Epidermal melanocyte (primary cell): Measurements from ENCODE around the gene MAST2.
A peak's percentile ranks its signal among the peaks of the same experiment; 100 is the strongest.

Experiments
- DNase-seq: peaks from one replicate; pipeline ENCODE4 v3.0.0; 2011; ENCODE audit warnings: low spot score; ENCODE audit not compliant: insufficient read length

MAST2 gene

DNA sequence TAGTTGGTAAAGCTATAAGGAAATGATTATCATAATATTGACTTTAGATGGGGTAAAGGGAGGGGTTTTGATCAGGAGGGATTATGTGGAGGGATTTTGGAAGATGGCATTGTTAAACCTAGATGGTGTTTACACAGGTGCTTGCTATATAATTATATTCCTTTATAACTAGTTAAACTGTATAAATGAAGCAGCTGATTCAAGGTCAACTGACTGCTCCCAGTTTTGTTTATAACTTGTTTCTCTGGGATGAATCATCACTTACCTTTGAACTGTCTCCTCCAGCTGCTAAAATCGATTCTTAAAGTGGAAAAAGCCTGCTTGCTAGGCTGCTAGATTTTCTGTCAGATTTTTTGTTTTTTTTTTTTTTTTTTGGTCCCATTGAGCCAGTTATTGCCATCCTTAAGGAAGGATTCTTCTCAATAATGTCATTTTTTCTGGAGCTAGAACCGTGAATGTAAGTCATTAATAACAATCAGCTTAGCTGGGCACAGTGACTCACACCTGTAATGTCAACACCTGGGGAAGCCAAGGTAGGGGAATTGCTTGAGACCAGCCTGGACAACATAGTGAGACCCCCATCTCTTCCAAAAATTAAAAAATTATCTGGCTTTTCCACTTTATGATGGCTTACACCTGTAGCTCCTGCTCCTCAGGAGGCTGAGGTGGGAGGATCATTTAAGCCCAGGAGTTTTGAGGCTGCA is 175.8 kb downstream of the MAST2 start:
- no peak for DNase-seq

DNA sequence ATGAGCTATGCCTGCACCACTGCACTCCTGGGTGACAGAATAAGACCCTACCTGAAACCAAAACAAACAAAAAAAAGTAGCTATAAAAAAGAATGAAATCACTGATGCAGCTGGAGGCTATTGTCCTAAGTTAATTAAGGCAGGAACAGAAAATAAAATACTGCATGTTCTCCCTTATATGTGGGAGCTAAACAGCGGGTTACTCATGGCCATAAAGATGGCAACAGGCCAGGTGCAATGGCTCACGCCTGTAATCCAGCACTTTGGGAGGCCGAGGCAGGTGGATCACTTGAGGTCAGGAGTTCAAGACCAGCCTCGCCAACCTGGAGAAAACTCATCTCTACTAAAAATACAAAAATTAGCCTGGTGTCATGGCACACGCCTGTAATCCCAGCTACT is 176.4 kb downstream of the MAST2 start:
- DNase-seq, result no peak

DNA sequence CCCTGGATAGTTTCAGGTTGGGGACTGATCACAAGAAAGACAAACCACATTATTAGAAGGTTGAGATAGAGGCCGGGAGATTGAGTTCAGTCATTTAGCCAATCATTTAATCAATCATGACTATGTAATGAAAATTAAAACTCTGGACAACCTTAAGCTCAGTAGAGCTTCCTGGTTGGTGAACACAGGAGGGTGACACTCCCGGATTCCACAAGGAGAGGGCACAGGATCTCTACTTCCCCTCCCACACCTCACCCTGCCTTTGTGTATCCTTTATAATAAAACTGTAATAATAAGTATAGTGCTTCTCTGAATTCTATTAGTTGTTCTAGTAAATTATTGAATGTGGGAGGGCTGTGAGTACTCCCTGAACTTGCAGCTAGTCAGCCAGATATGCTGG is 178.9 kb downstream of the MAST2 start:
- DNase-seq, result no peak

DNA sequence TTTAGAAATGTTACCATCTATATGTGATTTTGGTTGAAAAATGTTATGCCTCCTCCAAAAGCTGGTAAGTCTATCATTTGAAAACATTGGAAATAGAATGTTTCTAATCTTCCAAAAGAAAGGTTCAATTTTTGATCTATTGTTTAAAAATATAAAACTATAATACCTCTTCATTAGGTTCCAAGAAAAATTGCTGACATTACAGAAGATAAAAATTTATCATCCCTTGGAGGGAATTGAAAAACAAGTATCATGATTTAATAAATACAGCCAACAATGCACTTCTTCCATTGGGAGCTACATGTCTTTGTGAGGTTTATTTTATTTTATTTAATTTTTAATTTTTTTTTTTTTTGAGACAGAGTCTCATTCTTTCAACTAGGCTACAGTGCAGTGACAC is 180.6 kb downstream of the MAST2 start:
- DNase-seq, result no peak

GRCh38 chr1:45987204-45987603 is 183.8 kb downstream of the MAST2 start:
- DNase-seq, result no peak

DNA sequence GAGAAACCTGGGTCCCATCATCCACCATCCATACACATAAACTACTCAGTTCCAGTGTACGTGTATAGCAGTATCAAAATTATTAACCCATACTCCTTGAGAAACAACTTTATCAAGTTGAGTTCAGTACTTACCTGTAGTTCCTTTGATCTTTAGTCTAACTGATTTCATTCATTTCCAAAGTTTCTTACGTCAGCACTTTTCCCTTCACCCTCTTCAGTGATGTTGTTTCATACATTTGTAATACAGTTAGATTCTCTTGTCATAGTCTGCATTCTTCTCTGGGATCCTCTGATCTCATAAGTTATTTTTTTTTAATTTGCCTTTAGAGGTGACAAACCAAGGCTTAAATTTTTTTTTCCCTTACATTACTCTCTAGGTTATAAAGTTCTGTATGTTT is 185.8 kb downstream of the MAST2 start:
- no peak for DNase-seq

GRCh38 chr1:45994423-45994822 is 191.0 kb downstream of the MAST2 start:
- no peak for DNase-seq

- DNase-seq, result no peak
Measured at GRCh38 chr1:45995298-45995697, 191.9 kb downstream of the MAST2 start.

DNA sequence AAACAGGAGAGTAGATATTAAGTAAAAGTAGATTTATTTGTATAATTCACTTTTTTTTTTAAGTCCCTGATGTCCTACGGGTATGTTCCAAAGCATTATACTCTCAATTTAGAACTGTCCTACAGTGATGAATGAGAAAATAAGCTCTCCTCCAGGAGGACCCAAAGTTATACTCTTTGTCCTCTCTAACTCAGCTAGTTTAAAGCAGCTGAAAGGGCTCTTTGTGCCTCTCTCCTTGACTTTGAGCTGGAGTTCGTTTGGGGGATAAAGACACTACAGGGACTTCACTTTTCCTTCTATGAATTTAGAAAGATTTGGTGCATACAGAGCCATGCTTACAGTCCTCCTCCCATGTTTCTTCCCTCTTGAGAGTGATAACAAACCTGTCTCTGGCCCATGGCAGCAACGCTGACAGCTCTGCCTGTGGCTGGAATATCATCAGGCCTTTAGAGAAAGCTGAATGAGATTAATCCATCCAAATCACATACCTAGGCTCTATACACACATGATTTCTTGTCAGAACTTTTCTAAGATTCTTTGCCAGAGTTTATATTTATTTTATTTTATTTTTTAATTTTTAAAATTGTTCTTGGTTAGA is 194.7 kb downstream of the MAST2 start:
- peak; percentile 29 for DNase-seq

GRCh38 chr1:45999507-45999906 is 196.1 kb downstream of the MAST2 start:
- DNase-seq, result no peak

DNA sequence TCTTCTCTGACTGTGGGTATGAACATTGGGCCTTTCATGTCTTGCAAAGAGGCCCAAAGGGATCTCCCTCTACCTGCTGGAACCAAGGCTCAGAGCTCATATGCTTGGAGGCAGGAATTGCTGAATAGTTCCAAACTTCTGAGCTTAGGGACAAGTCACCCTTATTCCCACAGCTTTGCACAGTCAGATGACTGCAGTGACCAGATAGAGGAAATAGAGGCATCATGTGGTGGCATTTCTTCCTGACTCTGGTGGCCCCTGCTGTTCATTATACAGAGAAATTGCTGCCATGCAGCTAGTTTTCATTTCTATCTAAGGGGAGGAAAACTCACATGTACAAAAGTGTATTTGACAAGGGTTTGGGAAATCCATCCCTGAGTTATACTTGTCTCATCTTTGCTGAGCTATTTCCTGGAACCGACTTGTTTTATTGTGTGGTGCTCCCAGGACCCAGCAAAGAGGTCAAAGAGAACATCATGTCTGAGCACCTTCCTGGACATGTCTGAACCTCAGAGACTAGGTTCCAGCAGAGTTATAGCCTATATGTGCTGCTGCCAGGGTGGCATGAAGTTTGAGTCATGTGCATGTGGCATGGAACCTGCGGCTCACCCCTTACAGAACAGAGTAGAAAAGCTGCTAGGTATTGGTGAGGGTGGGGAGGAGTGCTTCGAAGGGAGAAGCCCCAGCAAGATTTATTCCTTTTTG is 197.8 kb downstream of the MAST2 start:
- DNase-seq, result no peak

DNA sequence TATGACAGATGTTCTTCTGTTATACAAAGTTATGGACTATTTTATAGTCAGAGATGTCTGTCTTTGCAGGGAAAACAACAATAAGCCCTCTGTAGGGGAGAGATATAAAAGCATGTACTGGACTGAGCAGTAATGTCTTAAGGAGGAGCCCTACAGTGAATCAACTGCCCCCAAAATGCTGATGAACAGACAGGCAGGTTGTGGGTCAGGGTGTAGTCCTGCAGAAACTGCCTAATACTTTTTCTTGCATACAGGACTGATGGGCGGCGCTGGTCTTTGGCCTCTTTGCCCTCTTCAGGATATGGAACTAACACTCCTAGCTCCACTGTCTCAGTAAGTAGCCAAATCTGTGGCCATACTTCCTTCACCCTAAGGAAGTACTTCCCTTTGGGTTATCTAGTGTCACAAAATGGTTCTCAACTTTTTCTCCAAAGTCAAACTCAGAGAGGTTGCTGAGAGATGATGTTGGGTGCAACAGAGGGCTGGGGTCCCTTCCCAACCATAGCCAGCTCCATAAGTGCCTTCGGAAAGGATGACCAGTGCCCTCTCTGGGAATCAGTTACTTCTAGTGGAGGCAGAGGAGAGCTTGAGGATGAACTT is 199.2 kb downstream of the MAST2 start:
- no peak for DNase-seq

GRCh38 chr1:46003315-46003714 is 199.9 kb downstream of the MAST2 start:
- DNase-seq, result no peak

GRCh38 chr1:46004492-46004891 is 201.1 kb downstream of the MAST2 start:
- no peak for DNase-seq

- no peak for DNase-seq
Measured at GRCh38 chr1:46005594-46005993, 202.2 kb downstream of the MAST2 start.

DNA sequence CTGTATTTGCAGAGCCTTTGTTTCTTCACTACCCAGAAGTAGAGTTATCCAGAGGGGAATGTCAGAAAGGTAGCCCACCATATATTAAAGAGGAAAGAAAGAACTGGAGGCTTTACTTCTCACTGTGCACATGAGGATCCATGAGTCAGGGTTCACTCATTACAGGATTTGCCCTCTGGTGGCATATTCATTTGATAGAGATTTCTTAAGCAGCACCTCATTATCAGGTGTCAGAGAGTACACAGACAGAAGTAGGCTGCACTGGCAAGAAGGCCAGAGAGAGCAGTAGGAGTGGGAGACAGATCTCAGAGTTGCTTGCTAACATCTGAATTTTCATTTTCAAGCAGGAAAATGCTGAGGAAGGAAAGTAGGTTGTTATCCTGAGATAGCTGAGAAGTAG is 205.2 kb downstream of the MAST2 start:
- DNase-seq, result no peak

GRCh38 chr1:46010611-46011010 is 207.2 kb downstream of the MAST2 start:
- DNase-seq, result no peak

DNA sequence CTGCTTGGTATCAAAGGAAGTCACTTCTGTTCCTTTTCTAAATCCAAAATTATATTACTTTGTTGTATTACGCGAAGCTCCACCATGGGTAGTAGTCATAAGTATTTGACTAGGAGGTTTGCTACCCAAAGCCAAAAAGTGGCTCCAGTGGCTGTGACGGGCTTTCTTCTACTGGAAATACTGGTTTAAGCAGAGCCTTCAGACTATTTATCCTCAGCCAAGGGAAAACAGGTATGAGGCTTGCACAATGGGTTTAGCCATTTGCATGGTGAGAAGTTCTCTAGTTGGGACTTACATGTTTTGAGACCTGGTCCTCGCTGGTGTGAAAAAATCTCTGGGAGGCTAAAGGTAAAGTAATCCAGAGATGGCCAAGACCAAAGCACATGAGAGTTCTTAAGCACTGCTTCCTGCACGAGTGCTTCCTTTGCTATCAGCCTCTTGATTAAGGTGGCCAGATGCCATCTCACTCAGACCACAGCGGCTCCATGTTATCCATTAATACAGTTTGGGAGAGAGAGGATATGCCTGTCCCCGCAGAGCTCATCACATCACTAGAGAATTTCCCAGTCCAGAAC is 207.8 kb downstream of the MAST2 start:
- no peak for DNase-seq

DNA sequence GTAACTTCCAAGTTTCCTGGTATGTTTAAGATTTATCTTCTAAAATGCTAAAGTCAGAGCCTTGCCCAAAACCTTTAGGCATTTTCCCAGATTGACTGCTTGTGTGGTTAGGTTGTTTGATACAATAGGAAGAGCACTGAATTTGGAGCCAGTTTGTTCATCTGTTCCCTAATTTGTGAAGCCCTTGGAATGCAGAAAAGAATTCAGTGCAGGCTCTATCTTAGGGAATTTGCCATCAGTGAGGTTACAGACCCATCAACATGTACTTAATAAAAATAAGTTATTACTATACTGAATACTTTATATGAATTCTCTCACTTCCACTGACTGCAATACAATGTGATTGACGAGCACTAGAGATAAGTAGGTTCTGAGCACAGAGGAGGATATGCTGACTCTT is 208.8 kb downstream of the MAST2 start:
- DNase-seq, result no peak

- no peak for DNase-seq
Measured at GRCh38 chr1:46013581-46013980, 210.2 kb downstream of the MAST2 start.

DNA sequence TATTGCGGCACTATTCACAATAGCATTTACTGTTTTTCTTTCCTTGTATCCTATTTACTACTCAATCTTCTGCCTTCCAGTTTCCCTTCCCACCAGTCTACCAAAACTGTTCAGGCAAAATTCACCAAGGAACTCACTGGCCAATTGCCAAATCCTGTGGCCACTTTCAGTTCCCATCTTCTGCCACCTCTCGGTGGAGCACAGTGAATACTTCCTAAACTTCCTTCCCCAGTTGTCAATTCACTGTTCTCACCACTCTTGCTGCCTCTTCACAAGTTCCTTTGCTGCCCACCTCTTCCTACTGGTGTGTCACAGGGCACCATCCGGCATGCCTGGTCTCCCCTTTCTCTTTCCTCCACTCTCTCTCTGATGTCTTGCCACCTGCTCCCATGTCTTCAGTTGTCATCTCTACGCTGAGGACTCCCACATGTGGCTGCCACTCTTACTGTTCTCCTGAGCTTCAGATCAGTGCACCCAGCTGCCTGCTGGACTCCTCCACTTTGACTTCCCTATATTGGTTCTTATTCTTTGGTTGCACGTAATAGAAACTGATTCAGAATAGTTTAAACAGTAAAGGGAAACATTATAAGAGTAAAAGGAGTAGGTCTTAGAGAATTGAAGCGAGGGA is 214.6 kb downstream of the MAST2 start:
- no peak for DNase-seq

- no peak for DNase-seq
Measured at GRCh38 chr1:46019348-46019747, 215.9 kb downstream of the MAST2 start.
